ENCODE results near the gene RASSF5. TPM values are rescaled to one million over a fixed set of nuclear protein-coding genes. Genes with fewer than 3 reads are reported as not detected.

Gene RASSF5
- polyA plus RNA-seq, 1 donor (not counting 4 experiments of a cell fraction or from before 2014, with no cell fraction given), result 2.4 TPM

GRCh38 chr1:206460836-206461426, 46.4 kb upstream of the RASSF5 start:
- peaks cover 39% of the 10 kb centered on the region for H3K4me1 ChIP-seq (ENCODE audit: control insufficient read depth, extremely low read depth, insufficient read depth, low read length)
- H3K4me3 ChIP-seq (ENCODE audit: control insufficient read depth in 2 of 3, extremely low read depth in 1 of 3, insufficient read depth in 2 of 3, low read depth in 1 of 3, low read length in 3 of 3), result no peak overlapping the region
- no peak overlapping the region for H3K9ac ChIP-seq (ENCODE audit: control insufficient read depth, extremely low read depth, insufficient read depth, low read length)
- H4K20me1 ChIP-seq (ENCODE audit: control insufficient read depth, extremely low read depth, insufficient read depth, low read length), result no peaks in the 10 kb centered on the region
- H3K36me3 ChIP-seq (ENCODE audit: control insufficient read depth in 2 of 2, extremely low read depth in 1 of 2, insufficient read depth in 2 of 2, low read length in 2 of 2), result peaks cover 9 to 13% of the 10 kb centered on the region in 2 experiments
- peaks cover 2% of the 10 kb centered on the region for H3K9me1 ChIP-seq (ENCODE audit: control insufficient read depth, extremely low read depth, insufficient read depth, low read length)
- no peak for DNase-seq (ENCODE audit: low read depth, low spot score)
- no peaks in the 10 kb centered on the region for H3K27me3 ChIP-seq (ENCODE audit: control insufficient read depth, extremely low read depth, insufficient read depth, low read length)
- no peak overlapping the region for H3K4me2 ChIP-seq (ENCODE audit: control insufficient read depth, extremely low read depth, insufficient read depth, low read depth, low read length)
- dilution Hi-C loops (cut with MboI; ENCODE audit: extremely low pct_ligation_motif_present, low sequenced_read_pairs), result no loop called here
- H3K27ac ChIP-seq (ENCODE audit: control insufficient read depth, insufficient read depth, low read length), result no peak overlapping the region
- H2AFZ ChIP-seq (ENCODE audit: control insufficient read depth, low read length), result no peak overlapping the region
- no peaks in the 10 kb centered on the region for H3K9me3 ChIP-seq (ENCODE audit: control insufficient read depth, low read depth, low read length)
- no peaks in the 10 kb centered on the region for H3K79me2 ChIP-seq (ENCODE audit: control insufficient read depth, insufficient read depth, low read length)
- no peak for TF ChIP-seq CTCF (optimal IDR thresholded peaks at IDR 0.05 in 1 of 3, IDR thresholded peaks at IDR 0.05 in 1 of 3, conservative IDR thresholded peaks at IDR 0.05 in 1 of 3; ENCODE audit: extremely low read depth in 1 of 3, insufficient read depth in 2 of 3, low read length in 3 of 3)
- TF ChIP-seq EZH2 (IDR thresholded peaks at IDR 0.05; ENCODE audit: low read length), result no peak
- no peak for FAIRE-seq

DNA sequence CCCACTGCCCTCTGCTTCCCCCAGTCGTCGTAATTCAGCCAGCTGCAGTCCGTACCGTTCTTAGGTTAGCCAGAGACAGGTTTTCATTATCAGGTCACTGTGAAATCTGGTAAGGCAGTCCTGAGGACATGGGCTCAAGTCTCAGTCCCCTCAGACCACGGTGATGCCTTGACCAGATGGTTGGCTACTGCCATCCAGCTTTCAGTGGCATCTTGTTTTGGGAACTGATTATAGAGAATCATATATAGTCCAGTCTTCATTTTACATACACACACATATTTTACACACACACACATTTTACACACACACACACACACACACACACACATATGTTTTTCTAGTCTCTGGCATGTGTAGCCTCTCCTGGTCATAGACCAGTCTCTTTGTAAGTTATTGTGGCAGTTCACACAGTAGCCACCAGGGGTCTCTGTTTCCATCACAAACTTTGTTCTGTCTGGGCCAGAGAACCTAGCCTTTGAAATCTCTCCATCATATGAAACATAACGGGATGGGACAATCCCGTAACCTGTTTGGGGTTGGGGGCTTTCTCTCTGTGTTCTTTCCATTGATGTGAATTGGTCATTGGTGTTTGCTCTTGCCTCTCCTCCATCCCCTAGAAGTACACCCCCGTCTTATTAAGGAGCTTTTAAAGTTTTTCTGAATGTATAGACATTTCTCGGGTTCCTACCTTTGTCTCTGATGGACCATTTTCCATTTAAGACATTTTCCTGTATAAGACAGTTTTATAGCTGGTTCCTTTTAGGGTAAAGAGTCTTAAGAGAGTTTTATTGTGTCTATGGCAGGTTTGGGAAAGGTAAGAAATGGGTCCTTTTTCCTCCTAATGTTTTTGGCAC, 45.5 kb upstream of the RASSF5 start:
- no peak overlapping the region for H3K27ac ChIP-seq (ENCODE audit: control insufficient read depth, insufficient read depth, low read length)
- peaks cover 9 to 13% of the 10 kb centered on the region in 2 experiments for H3K36me3 ChIP-seq (ENCODE audit: control insufficient read depth in 2 of 2, extremely low read depth in 1 of 2, insufficient read depth in 2 of 2, low read length in 2 of 2)
- H2AFZ ChIP-seq (ENCODE audit: control insufficient read depth, low read length), result no peak overlapping the region
- H3K79me2 ChIP-seq (ENCODE audit: control insufficient read depth, insufficient read depth, low read length), result no peaks in the 10 kb centered on the region
- no peak overlapping the region for H3K4me3 ChIP-seq (ENCODE audit: control insufficient read depth in 2 of 3, extremely low read depth in 1 of 3, insufficient read depth in 2 of 3, low read depth in 1 of 3, low read length in 3 of 3)
- dilution Hi-C loops (cut with MboI; ENCODE audit: extremely low pct_ligation_motif_present, low sequenced_read_pairs), result no loop called here
- H3K4me1 ChIP-seq (ENCODE audit: control insufficient read depth, extremely low read depth, insufficient read depth, low read length), result peaks cover 32% of the 10 kb centered on the region
- H3K9ac ChIP-seq (ENCODE audit: control insufficient read depth, extremely low read depth, insufficient read depth, low read length), result no peak overlapping the region
- no peaks in the 10 kb centered on the region for H4K20me1 ChIP-seq (ENCODE audit: control insufficient read depth, extremely low read depth, insufficient read depth, low read length)
- DNase-seq (ENCODE audit: low read depth, low spot score) (no peak), FAIRE-seq (peak; percentile 49)
- no peak overlapping the region for H3K4me2 ChIP-seq (ENCODE audit: control insufficient read depth, extremely low read depth, insufficient read depth, low read depth, low read length)
- no peaks in the 10 kb centered on the region for H3K9me3 ChIP-seq (ENCODE audit: control insufficient read depth, low read depth, low read length)
- no peaks in the 10 kb centered on the region for H3K27me3 ChIP-seq (ENCODE audit: control insufficient read depth, extremely low read depth, insufficient read depth, low read length)
- TF ChIP-seq CTCF (optimal IDR thresholded peaks at IDR 0.05 in 1 of 3, IDR thresholded peaks at IDR 0.05 in 1 of 3, conservative IDR thresholded peaks at IDR 0.05 in 1 of 3; ENCODE audit: extremely low read depth in 1 of 3, insufficient read depth in 2 of 3, low read length in 3 of 3) (peak; percentile 61 to 89 (median 72)), EZH2 (IDR thresholded peaks at IDR 0.05; ENCODE audit: low read length) (no peak)
- H3K9me1 ChIP-seq (ENCODE audit: control insufficient read depth, extremely low read depth, insufficient read depth, low read length), result no peaks in the 10 kb centered on the region

All from keratinocyte (primary cell).